Breast epithelium (tissue), 4 donors: ENCODE data around the gene KLK8. TPM values are rescaled to one million over a fixed set of nuclear protein-coding genes. Genes with fewer than 3 reads are reported as not detected.
"Not testable (repeated sequence)": the region's sequence is repeated elsewhere in the genome, so short reads cannot be mapped to it uniquely, and the experiment has no call there.

Experiments used
- DNase-seq, 2 donors: peaks; one replicate each; pipeline ENCODE4 v3.0.0-alpha.2; 2019; ENCODE audit warnings: low spot score in 2 of 2
- H3K27ac ChIP-seq, 2 donors: fragments of 200-600 bp; sonication (generic) in 1 of 2; one replicate each; pipeline ENCODE4 v1.5.1; 2016 to 2019; ENCODE audit warnings: mild to moderate bottlenecking in 1 of 2
- H3K27me3 ChIP-seq, 2 donors: fragments of 200-600 bp; sonication (generic) in 1 of 2; one replicate each; pipeline versions ENCODE4 v1.5.1 to v1.6.0; 2017 to 2019; ENCODE audit warnings: control low read depth in 1 of 2, mild to moderate bottlenecking in 1 of 2
- H3K36me3 ChIP-seq: fragments of 200-600 bp; one replicate; pipeline ENCODE4 v1.5.1; 2019
- H3K4me1 ChIP-seq, 2 donors: fragments of 200-600 bp; sonication (generic); one replicate each; pipeline ENCODE4 v1.5.1; 2016 to 2019; ENCODE audit warnings: control low read depth in 1 of 2
- H3K4me3 ChIP-seq, 3 donors: fragments of 200-600 bp; sonication (generic); 1 replicate in 2 of 3; 2 replicates in 1 of 3; pipeline ENCODE4 v1.5.1; 2016 to 2019; ENCODE audit warnings: mild to moderate bottlenecking in 3 of 3, moderate library complexity in 2 of 3
- H3K9me3 ChIP-seq, 2 donors: fragments of 200-600 bp; sonication (generic) in 1 of 2; one replicate each; pipeline ENCODE4 v1.5.1; 2016 to 2019; ENCODE audit warnings: control low read depth in 1 of 2
- CTCF ChIP-seq, 3 donors: fragments of 450-650 bp; IDR thresholded peaks; one replicate each; pipeline ENCODE4 v1.5.1; 2016 to 2017; ENCODE audit warnings: antibody characterized with exemption in 3 of 3, mild to moderate bottlenecking in 3 of 3, moderate library complexity in 3 of 3
- POLR2A ChIP-seq: fragments of 450-650 bp; IDR thresholded peaks from one replicate; pipeline ENCODE4 v1.6.1; 2016; ENCODE audit warnings: antibody characterized with exemption, mild to moderate bottlenecking, moderate library complexity
- POLR2AphosphoS5 ChIP-seq, 3 donors: sonication (generic); formaldehyde crosslinking; IDR thresholded peaks; one replicate each; pipeline ENCODE4 v1.6.1; 2017; ENCODE audit warnings: antibody characterized with exemption in 3 of 3
- intact Hi-C: fragments of 100-400 bp; cut with DNase I; formaldehyde crosslinking; loops from one replicate; pipeline ENCODE4 v1.15.1; 2023; ENCODE audit warnings: low total_unique reads
- total RNA-seq, 3 donors: library from RNA; depleted of rRNA; stranded (reverse); fragments of >200 nt; gene quantifications; one replicate each; pipeline ENCODE4 v1.1.0, GENCODE V29; 2016

Gene KLK8
- total RNA-seq, 3 donors from 2014 or later: 13.4 to 46.2 TPM; not detected in 1

DNA sequence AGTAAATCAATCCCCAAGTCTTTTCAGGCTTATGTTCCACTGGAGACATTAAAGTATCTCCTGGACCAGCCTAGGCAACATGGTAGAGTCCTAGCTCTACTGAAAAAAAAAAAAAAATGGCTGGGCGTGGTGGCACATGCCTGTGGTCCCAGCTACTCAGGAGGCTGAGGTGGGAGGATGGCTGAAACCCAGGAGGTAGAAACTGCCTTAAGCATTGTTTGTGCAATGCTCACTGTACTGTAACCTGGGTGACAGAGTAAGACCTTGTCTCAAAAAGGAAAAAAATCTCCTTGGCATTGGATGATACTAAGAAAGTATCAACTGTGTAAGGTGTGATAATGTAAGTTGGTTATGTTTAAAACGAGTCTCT is 8.8 kb downstream of the KLK8 start:
- Histone ChIP-seq H3K27me3 (no peaks in the 10 kb centered on the region), H3K9me3 (no peaks in the 10 kb centered on the region), H3K27ac (peak overlapping the region; percentile 85 to 92), H3K4me3 (no peak overlapping the region), H3K36me3 (no peaks in the 10 kb centered on the region), H3K4me1 (no peaks in the 10 kb centered on the region)
- DNase-seq: peak in 1 of 2 donors; percentile 81
- TF ChIP-seq POLR2A (no peak), POLR2AphosphoS5 (IDR thresholded peaks at IDR 0.05) (peak in 1 of 3 donors; percentile 7)
- intact Hi-C loops: no loop called here

GRCh38 chr19:50984416-50984815 is 17.0 kb downstream of the KLK8 start:
- H3K4me1 ChIP-seq, H3K9me3 ChIP-seq, DNase-seq, H3K36me3 ChIP-seq, intact Hi-C loops, H3K27me3 ChIP-seq: not testable (repeated sequence)
- Histone ChIP-seq H3K4me3 (peak overlapping the region in 2 of 3 donors; percentile 50 to 59), H3K27ac (peak overlapping the region in 1 of 2 donors; percentile 71)

DNA sequence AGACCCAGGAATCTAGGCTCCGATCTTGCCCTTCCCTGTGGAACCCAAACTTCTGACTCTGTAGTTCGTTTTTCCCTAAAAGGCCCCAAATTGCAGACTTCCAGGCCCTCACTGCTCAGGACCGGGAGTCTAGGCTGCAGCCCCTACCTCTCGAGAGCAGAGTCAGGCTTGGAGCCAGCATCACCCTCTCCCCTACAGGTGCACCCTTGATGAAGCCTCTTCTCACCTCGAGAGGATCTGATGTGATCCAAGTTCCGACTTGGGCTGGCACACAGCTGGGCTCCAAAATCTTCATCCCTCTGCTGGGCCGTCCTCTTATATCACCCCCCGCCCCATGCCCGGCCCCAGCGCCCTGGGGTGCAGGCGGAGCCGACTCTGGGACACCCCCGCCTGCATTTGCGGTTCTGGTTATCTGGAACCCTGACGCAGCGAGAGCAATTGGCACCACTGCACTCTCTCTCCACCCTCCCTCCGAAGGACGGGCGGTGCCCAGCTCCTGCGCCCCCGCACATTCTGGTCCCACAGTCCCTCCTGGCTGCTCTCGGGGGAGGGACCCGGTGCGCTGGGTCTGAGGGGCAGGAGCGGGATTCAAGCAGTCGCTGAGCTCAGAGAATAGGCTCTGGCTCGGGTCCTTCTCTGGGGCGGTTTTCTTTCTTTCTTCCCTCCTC is 17.6 kb downstream of the KLK8 start, which contains the start of gene KLK7:
KLK7 (minus strand) TSS at position 293 of the 668 bp plus-strand sequence. CDS start 1,518 bp downstream, outside the sequence.
- Histone ChIP-seq H3K4me3 (peak within 1 kb of the TSS in 2 of 3 donors; percentile 50 to 59), H3K36me3 (no peaks in the 10 kb centered on the region), H3K27ac (peak within 1 kb of the TSS in 1 of 2 donors; percentile 71), H3K4me1 (no peaks in the 10 kb centered on the region), H3K9me3 (no peaks in the 10 kb centered on the region), H3K27me3 (no peaks in the 10 kb centered on the region)
- DNase-seq: no peak
- TF ChIP-seq CTCF (IDR thresholded peaks at IDR 0.05) (no peak), POLR2AphosphoS5 (IDR thresholded peaks at IDR 0.05) (peak in 1 of 3 donors; percentile 17), POLR2A (no peak)
- intact Hi-C loops: no loop called here

- no peaks in the 10 kb centered on the region for H3K9me3 ChIP-seq
- H3K36me3 ChIP-seq: no peaks in the 10 kb centered on the region
- H3K4me3 ChIP-seq: peak overlapping the region in 1 of 3 donors; percentile 7
- intact Hi-C loops: no loop called here
- TF ChIP-seq CTCF (IDR thresholded peaks at IDR 0.05): no peak
- TF ChIP-seq POLR2A: no peak
- no peak for TF ChIP-seq POLR2AphosphoS5 (IDR thresholded peaks at IDR 0.05)
- H3K27ac ChIP-seq: peak overlapping the region in 1 of 2 donors; percentile 52
- no peaks in the 10 kb centered on the region for H3K4me1 ChIP-seq
- H3K27me3 ChIP-seq: no peaks in the 10 kb centered on the region
- no peak for DNase-seq
Observed at GRCh38 chr19:50982186-50982585, 19.2 kb downstream of the KLK8 start.

GRCh38 chr19:50981587-50982146 is 19.7 kb downstream of the KLK8 start:
- Histone ChIP-seq H3K27me3 (no peaks in the 10 kb centered on the region), H3K36me3 (no peaks in the 10 kb centered on the region), H3K27ac (peak overlapping the region in 1 of 2 donors; percentile 57), H3K9me3 (no peaks in the 10 kb centered on the region), H3K4me1 (no peaks in the 10 kb centered on the region), H3K4me3 (peak overlapping the region in 1 of 3 donors; percentile 7)
- TF ChIP-seq POLR2AphosphoS5 (IDR thresholded peaks at IDR 0.05) (no peak), POLR2A (no peak), CTCF (IDR thresholded peaks at IDR 0.05) (no peak)
- no peak for DNase-seq
- intact Hi-C loops: no loop called here

- no peaks in the 10 kb centered on the region for H3K9me3 ChIP-seq
- intact Hi-C loops: no loop called here
- no peaks in the 10 kb centered on the region for H3K4me1 ChIP-seq
- peak overlapping the region in 1 of 2 donors; percentile 71 for H3K27ac ChIP-seq
- no peaks in the 10 kb centered on the region for H3K27me3 ChIP-seq
- DNase-seq: no peak
- TF ChIP-seq POLR2A (no peak), CTCF (IDR thresholded peaks at IDR 0.05) (no peak), POLR2AphosphoS5 (IDR thresholded peaks at IDR 0.05) (no peak)
- H3K36me3 ChIP-seq: no peaks in the 10 kb centered on the region
- no peak overlapping the region for H3K4me3 ChIP-seq
Observed at GRCh38 chr19:50980208-50980607, 21.2 kb downstream of the KLK8 start.
